Activated T-cell treated with anti-CD3 and anti-CD28 coated beads, Interleukin-2, amount 50 U/mL, for 4 hours (primary cell): ENCODE measurements around the gene PKN3. TPM values are rescaled to one million over a fixed set of nuclear protein-coding genes. Genes with fewer than 3 reads are reported as not detected.

Experiments
- ATAC-seq, 2 donors: fragments of 200-7000 bp; cut with Tn5 transposase; one replicate each; pipeline ENCODE4 v1.10.0; 2021
- DNase-seq: peaks from one replicate; pipeline ENCODE4 v3.0.0-alpha.2; 2020
- H3K27me3 Mint-ChIP-seq: one replicate; pipeline ENCODE4 v1.8.0; 2021; ENCODE audit warnings: low read depth, mixed read lengths
- H3K36me3 Mint-ChIP-seq: one replicate; pipeline ENCODE4 v1.8.0; 2022; ENCODE audit warnings: mixed read lengths; ENCODE audit not compliant: insufficient read depth
- H3K4me1 Mint-ChIP-seq: one replicate; pipeline ENCODE4 v1.8.0; 2021; ENCODE audit warnings: low read depth, mixed read lengths
- H3K4me3 Mint-ChIP-seq: one replicate; pipeline ENCODE4 v1.8.0; 2021; ENCODE audit warnings: mild to moderate bottlenecking, moderate library complexity, mixed read lengths
- H3K9me3 Mint-ChIP-seq: one replicate; pipeline ENCODE4 v1.8.0; 2021; ENCODE audit warnings: mixed read lengths
- total RNA-seq, 3 donors: library from RNA; stranded (reverse); gene quantifications; one replicate each; pipeline ENCODE4 v1.2.1, GENCODE V29; 2021

PKN3 gene
- total RNA-seq, 3 donors from 2014 or later = 5.5 to 10.1 (median 8.1) TPM

GRCh38 chr9:128768606-128769005 is 66.3 kb downstream of the PKN3 start:
- no peaks in the 10 kb centered on the region for H3K9me3 Mint-ChIP-seq
- DNase-seq (no peak), ATAC-seq (no peak)
- H3K36me3 Mint-ChIP-seq = peaks cover 6% of the 10 kb centered on the region
- no peaks in the 10 kb centered on the region for H3K27me3 Mint-ChIP-seq
- H3K4me3 Mint-ChIP-seq = no peak overlapping the region
- peaks cover 35% of the 10 kb centered on the region for H3K4me1 Mint-ChIP-seq

Other genes with a start within 250 kb of the PKN3 start
- 10 to 100 TPM; 54.1 to 58.5 (median 56.0) TPM for gene ODF2, start 246.5 kb upstream of the PKN3 start, total RNA-seq
- 10 to 100 TPM; 39.3 to 42.2 (median 41.9) TPM for gene GLE1, start 197.8 kb upstream of the PKN3 start, total RNA-seq
- 100 to 1,000 TPM; 110 to 132 (median 118) TPM for gene SPTAN1, start 149.9 kb upstream of the PKN3 start, total RNA-seq
- gene DYNC2I2, start 45.7 kb upstream of the PKN3 start, total RNA-seq = 10 to 100 TPM; 27.4 to 37.4 (median 32.0) TPM
- 100 to 1,000 TPM; 761 to 865 (median 792) TPM for gene SET, start 13.3 kb upstream of the PKN3 start, total RNA-seq
- gene ZDHHC12, start 21.6 kb downstream of the PKN3 start, total RNA-seq = 10 to 100 TPM; 41.7 to 44.9 (median 43.3) TPM
- 10 to 100 TPM; 10.9 to 14.9 (median 14.5) TPM for gene ZER1, start 69.4 kb downstream of the PKN3 start, total RNA-seq
- gene TBC1D13, start 84.8 kb downstream of the PKN3 start, total RNA-seq = 10 to 100 TPM; 23.7 to 26.9 (median 24.6) TPM
- gene ENDOG, start 116.0 kb downstream of the PKN3 start, total RNA-seq = 10 to 100 TPM; 22.6 to 28.5 (median 26.4) TPM
- 100 to 1,000 TPM; 228 to 233 (median 233) TPM for gene SPOUT1, start 127.3 kb downstream of the PKN3 start, total RNA-seq
- gene KYAT1, start 179.4 kb downstream of the PKN3 start, total RNA-seq = 1 to 10 TPM; 4.7 to 5.6 (median 4.8) TPM
- gene LRRC8A, start 179.6 kb downstream of the PKN3 start, total RNA-seq = 10 to 100 TPM; 22.6 to 24.0 (median 23.6) TPM
- under 1 TPM in 1 of 3 donors, not detected in 2; 0.20 TPM for gene PHYHD1, start 218.5 kb downstream of the PKN3 start, total RNA-seq
- gene DOLK, start 245.1 kb downstream of the PKN3 start, total RNA-seq = 10 to 100 TPM; 14.4 to 15.8 (median 15.2) TPM
- 100 to 1,000 TPM; 166 to 183 (median 167) TPM for gene NUP188, start 245.2 kb downstream of the PKN3 start, total RNA-seq